Activated T-cell treated with anti-CD3 and anti-CD28 coated beads, Interleukin-2, amount 50 U/mL, for 24 hours (primary cell): ENCODE measurements around the gene CDKN2B-AS1.

Experiments used
- DNase-seq: peaks from one replicate; pipeline ENCODE4 v3.0.0-alpha.2; 2020
- H3K27ac Mint-ChIP-seq: 2 replicates; pipeline ENCODE4 v1.8.0; 2020; ENCODE audit warnings: mild to moderate bottlenecking, mixed read lengths
- H3K27me3 Mint-ChIP-seq: 2 replicates; pipeline ENCODE4 v1.8.0; 2020; ENCODE audit warnings: mixed read lengths
- H3K36me3 Mint-ChIP-seq: 2 replicates; pipeline ENCODE4 v1.8.0; 2020; ENCODE audit warnings: low read depth, mixed read lengths
- H3K4me1 Mint-ChIP-seq: 2 replicates; pipeline ENCODE4 v1.8.0; 2020; ENCODE audit warnings: low read depth, mixed read lengths
- H3K4me3 Mint-ChIP-seq: 2 replicates; pipeline ENCODE4 v1.8.0; 2020; ENCODE audit warnings: mild to moderate bottlenecking, moderate library complexity, mixed read lengths
- H3K9me3 Mint-ChIP-seq: 2 replicates; pipeline ENCODE4 v1.8.0; 2020; ENCODE audit warnings: mixed read lengths

The CDKN2B-AS1 gene

GRCh38 chr9:22138956-22139660, 144.5 kb downstream of the CDKN2B-AS1 start:
- Mint-ChIP-seq H3K4me3 (no peak overlapping the region), H3K4me1 (no peaks in the 10 kb centered on the region), H3K27me3 (peaks cover 44% of the 10 kb centered on the region), H3K36me3 (no peaks in the 10 kb centered on the region), H3K27ac (no peak overlapping the region), H3K9me3 (no peaks in the 10 kb centered on the region)
- no peak for DNase-seq

GRCh38 chr9:22141908-22142307, 147.3 kb downstream of the CDKN2B-AS1 start:
- Mint-ChIP-seq H3K27me3 (peaks cover 45% of the 10 kb centered on the region), H3K27ac (no peak overlapping the region), H3K4me1 (peaks cover 4% of the 10 kb centered on the region), H3K9me3 (no peaks in the 10 kb centered on the region), H3K4me3 (no peak overlapping the region), H3K36me3 (no peaks in the 10 kb centered on the region)
- DNase-seq = no peak

- no peak for DNase-seq
- Mint-ChIP-seq H3K4me3 (no peak overlapping the region), H3K9me3 (no peaks in the 10 kb centered on the region), H3K36me3 (no peaks in the 10 kb centered on the region), H3K27me3 (peaks cover 45% of the 10 kb centered on the region), H3K27ac (no peak overlapping the region), H3K4me1 (peaks cover 11% of the 10 kb centered on the region)
Measured at GRCh38 chr9:22142671-22143070, 148.1 kb downstream of the CDKN2B-AS1 start.

DNA sequence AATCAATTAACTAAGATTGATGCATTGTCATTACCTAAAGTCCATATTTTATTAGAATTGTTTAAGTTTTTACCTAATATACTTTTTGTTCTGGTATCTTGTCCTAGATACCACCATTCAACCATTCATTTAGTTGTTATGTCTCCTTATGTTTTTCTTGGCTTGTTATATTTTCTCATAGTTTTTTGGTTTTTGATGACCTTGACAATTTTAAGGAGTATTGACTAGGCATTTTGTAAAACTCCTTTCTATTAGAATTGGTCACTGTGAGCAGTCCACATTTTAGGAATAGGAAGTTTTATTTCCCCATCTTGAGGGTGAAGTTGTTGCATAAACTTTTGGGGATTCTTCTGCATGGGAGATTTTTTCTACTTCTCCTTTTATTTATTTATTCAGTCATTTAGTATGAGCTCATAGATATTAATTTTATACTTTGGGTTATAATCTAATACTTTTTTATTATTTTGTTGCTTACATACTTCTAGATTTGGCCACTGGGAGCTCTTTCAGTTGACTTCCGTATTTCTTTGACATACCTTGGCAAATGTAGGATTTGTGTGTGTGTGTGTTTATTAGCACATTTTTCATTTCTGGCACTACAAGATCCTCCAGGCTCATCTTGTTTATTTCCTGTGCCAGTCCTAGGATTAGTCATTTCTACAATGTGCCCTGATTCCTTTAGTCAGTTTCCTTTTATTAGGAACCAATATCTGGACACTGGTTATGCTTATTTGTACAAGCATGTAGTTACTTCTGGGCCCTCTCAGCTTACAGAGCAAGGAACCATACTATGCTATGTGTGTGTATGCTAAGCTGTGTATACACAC, 149.4 kb downstream of the CDKN2B-AS1 start:
- Mint-ChIP-seq H3K9me3 (no peaks in the 10 kb centered on the region), H3K27me3 (peaks cover 36% of the 10 kb centered on the region), H3K36me3 (no peaks in the 10 kb centered on the region), H3K4me1 (peaks cover 24% of the 10 kb centered on the region), H3K4me3 (no peak overlapping the region), H3K27ac (no peak overlapping the region)
- no peak for DNase-seq

DNA sequence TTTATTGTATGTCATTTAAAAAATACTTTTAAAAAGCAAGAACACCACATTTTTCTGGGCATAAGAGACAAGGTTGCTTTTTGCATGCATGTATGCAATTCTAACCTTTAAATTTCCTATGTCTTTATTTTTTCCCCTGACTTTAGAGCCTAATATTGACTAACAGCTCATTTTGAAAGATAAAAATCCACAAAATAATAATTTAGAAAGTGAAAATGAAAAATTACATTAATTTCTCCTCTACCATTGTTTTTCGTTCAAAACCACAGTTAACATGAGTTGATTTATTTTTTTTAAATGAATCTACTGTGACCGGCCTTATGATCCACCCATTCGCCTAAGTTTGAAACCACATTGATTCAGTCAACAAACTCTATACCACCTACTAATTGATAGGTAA, 152.0 kb downstream of the CDKN2B-AS1 start:
- no peak overlapping the region for H3K4me3 Mint-ChIP-seq
- no peak for DNase-seq
- H3K4me1 Mint-ChIP-seq = peaks cover 26% of the 10 kb centered on the region
- H3K27me3 Mint-ChIP-seq = peaks cover 34% of the 10 kb centered on the region
- H3K27ac Mint-ChIP-seq = no peak overlapping the region
- no peaks in the 10 kb centered on the region for H3K9me3 Mint-ChIP-seq
- H3K36me3 Mint-ChIP-seq = no peaks in the 10 kb centered on the region

DNA sequence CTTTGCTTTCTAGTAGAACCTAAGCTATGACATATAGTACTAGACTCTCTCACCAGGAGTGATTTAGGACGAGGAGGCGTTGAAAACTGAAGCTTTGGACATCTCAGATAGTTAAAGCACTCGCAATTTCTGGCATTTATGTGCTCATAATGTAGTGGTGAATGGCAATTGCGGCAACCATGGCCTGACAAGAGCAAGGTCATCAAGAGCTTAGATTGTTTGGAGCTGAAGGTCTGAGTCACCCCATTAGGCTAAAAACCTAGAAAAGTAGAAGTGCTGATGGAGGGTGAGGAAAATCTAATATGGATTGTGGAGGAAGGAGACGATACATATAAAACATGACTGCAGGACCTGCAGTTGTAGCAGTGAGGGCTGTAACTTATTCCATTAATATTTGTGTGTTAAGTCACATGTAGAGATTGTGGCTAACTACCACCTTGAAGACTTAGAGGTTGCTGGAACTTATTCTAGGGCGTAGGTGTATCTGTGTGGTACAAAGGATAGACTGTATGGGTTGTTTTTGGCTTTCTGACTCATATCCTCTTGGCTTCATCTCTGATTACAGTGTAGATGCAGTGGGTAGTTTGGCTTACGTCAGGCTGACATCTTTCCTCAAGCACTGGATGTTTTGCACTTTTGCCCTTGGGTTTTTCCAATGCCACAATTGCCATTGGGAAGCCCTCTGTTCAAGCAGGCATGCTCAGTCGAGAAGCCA, 153.4 kb downstream of the CDKN2B-AS1 start:
- Mint-ChIP-seq H3K36me3 (no peaks in the 10 kb centered on the region), H3K27me3 (peaks cover 30% of the 10 kb centered on the region), H3K4me3 (no peak overlapping the region), H3K9me3 (no peaks in the 10 kb centered on the region), H3K27ac (no peak overlapping the region), H3K4me1 (peaks cover 26% of the 10 kb centered on the region)
- no peak for DNase-seq

- no peaks in the 10 kb centered on the region for H3K9me3 Mint-ChIP-seq
- no peaks in the 10 kb centered on the region for H3K36me3 Mint-ChIP-seq
- DNase-seq = no peak
- no peak overlapping the region for H3K27ac Mint-ChIP-seq
- peaks cover 26% of the 10 kb centered on the region for H3K4me1 Mint-ChIP-seq
- H3K4me3 Mint-ChIP-seq = no peak overlapping the region
- peaks cover 30% of the 10 kb centered on the region for H3K27me3 Mint-ChIP-seq
Measured at GRCh38 chr9:22148528-22148875, 153.9 kb downstream of the CDKN2B-AS1 start.

DNA sequence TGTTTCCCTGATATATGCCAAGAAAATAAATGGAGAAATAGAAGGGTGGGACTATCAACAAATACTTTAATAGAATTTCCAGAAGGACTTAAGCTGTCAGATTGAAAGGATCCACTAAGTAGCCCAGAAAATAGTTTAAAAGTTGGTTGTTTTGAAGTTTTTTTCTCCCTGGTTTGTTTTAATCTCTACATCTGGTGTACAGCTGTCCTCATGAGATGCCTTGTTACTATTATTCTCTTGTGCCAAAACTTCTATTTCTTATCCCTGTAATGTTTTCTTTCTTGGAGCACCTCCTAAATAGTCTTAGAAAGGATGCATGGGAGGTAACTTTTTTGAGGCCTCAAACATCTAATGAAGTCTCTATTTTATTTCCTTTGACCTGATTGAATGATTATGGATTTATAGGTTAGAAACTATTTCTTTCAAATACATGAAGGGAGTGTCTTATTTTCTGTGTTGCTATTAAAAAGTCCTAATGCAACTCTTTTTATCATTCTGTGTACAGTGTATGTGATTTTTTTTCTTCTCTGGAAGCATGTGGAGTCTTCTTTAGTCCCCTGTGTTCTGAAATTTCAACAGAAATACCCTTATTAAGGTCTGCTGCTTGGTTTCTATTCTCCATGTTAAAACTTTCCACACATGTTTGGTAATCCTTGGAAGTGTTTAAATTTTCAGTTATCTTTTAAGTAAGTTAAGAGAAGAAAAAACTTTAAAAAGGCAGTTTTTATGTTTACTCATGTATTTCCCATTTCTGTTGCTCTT, 154.5 kb downstream of the CDKN2B-AS1 start:
- H3K27me3 Mint-ChIP-seq = peaks cover 28% of the 10 kb centered on the region
- H3K36me3 Mint-ChIP-seq = no peaks in the 10 kb centered on the region
- H3K9me3 Mint-ChIP-seq = no peaks in the 10 kb centered on the region
- H3K27ac Mint-ChIP-seq = no peak overlapping the region
- no peak overlapping the region for H3K4me3 Mint-ChIP-seq
- no peak for DNase-seq
- peaks cover 26% of the 10 kb centered on the region for H3K4me1 Mint-ChIP-seq

DNA sequence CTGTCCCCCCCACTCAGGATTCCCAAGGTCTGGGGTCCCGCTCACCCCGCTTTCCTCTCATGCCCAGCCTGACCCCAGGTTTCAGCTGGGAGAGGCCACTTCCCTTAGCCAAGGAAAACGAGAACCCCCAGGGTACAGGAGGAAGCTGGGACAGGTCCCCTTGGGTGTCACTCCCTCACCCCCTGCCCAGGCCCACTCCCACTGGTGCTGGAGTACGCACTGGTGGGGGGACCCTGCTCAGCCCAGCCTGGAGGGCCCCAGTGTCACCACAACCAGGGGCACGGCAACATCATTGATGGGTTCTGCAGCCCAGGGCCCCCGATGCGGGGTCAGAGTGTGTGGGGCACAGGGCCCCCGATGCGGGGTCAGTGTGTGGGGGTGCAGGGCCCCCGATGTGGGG, 159.5 kb downstream of the CDKN2B-AS1 start:
- DNase-seq = no peak
- peaks cover 8% of the 10 kb centered on the region for H3K4me1 Mint-ChIP-seq
- H3K9me3 Mint-ChIP-seq = no peaks in the 10 kb centered on the region
- H3K27me3 Mint-ChIP-seq = peaks cover 12% of the 10 kb centered on the region
- no peaks in the 10 kb centered on the region for H3K36me3 Mint-ChIP-seq
- no peak overlapping the region for H3K27ac Mint-ChIP-seq
- H3K4me3 Mint-ChIP-seq = no peak overlapping the region

- Mint-ChIP-seq H3K9me3 (no peaks in the 10 kb centered on the region), H3K4me1 (peaks cover 9% of the 10 kb centered on the region), H3K27ac (no peak overlapping the region), H3K27me3 (peaks cover 14% of the 10 kb centered on the region), H3K4me3 (no peak overlapping the region), H3K36me3 (no peaks in the 10 kb centered on the region)
- DNase-seq = no peak
Measured at GRCh38 chr9:22156586-22156985, 162.0 kb downstream of the CDKN2B-AS1 start.

- DNase-seq = no peak
- H3K27ac Mint-ChIP-seq = no peak overlapping the region
- H3K4me1 Mint-ChIP-seq = peaks cover 9% of the 10 kb centered on the region
- peaks cover 18% of the 10 kb centered on the region for H3K27me3 Mint-ChIP-seq
- no peak overlapping the region for H3K4me3 Mint-ChIP-seq
- no peaks in the 10 kb centered on the region for H3K9me3 Mint-ChIP-seq
- H3K36me3 Mint-ChIP-seq = no peaks in the 10 kb centered on the region
Measured at GRCh38 chr9:22157276-22157675, 162.7 kb downstream of the CDKN2B-AS1 start.

DNA sequence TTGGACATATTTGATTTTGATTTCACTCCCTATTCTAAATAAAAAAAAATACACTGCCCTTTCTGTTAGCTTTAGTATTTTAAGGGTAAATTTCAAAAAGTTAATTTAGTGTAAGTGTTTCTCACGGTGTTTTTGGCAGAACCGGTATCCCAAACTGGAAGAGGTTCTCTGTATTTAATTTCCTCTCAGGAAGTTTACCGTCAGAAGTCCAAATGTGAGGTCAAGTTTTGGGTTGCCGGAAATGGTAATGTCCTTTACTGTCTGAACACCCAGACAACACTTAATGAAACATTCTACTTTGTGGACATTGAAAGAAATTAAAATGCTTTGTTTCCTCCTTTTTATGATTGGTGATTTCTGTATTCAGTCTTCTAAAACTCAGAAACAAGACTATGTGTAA, 163.2 kb downstream of the CDKN2B-AS1 start:
- Mint-ChIP-seq H3K4me3 (no peak overlapping the region), H3K27me3 (peaks cover 18% of the 10 kb centered on the region)

GRCh38 chr9:22158271-22158670, 163.7 kb downstream of the CDKN2B-AS1 start:
- no peaks in the 10 kb centered on the region for H3K36me3 Mint-ChIP-seq

More for the DNA sequence above, 163.2 kb downstream of the CDKN2B-AS1 start:
- DNase-seq = no peak
- Mint-ChIP-seq H3K36me3 (no peaks in the 10 kb centered on the region), H3K9me3 (no peaks in the 10 kb centered on the region), H3K27ac (no peak overlapping the region), H3K4me1 (peaks cover 9% of the 10 kb centered on the region)

GRCh38 chr9:22158927-22159346, 164.3 kb downstream of the CDKN2B-AS1 start:
- Mint-ChIP-seq H3K9me3 (no peaks in the 10 kb centered on the region), H3K4me3 (no peak overlapping the region), H3K4me1 (peaks cover 9% of the 10 kb centered on the region), H3K27me3 (peaks cover 19% of the 10 kb centered on the region), H3K36me3 (no peaks in the 10 kb centered on the region), H3K27ac (no peak overlapping the region)
- DNase-seq = no peak

More at GRCh38 chr9:22158271-22158670, 163.7 kb downstream of the CDKN2B-AS1 start:
- Mint-ChIP-seq H3K9me3 (no peaks in the 10 kb centered on the region), H3K27me3 (peaks cover 19% of the 10 kb centered on the region), H3K4me3 (no peak overlapping the region), H3K4me1 (peaks cover 9% of the 10 kb centered on the region), H3K27ac (no peak overlapping the region)
- DNase-seq = no peak
